Nucleus accumbens (tissue), 56 donors: ENCODE results near the gene FN1.
A peak's percentile ranks its signal among the peaks of the same experiment; 100 is the strongest.
"Not testable (repeated sequence)": the region's sequence is repeated elsewhere in the genome, so short reads cannot be mapped to it uniquely, and the experiment has no call there.

Experiments
- DNase-seq, 56 donors: peaks; one replicate each; lab custom pipeline; 2025; lab: John Stamatoyannopoulos, UW

The FN1 gene

DNA sequence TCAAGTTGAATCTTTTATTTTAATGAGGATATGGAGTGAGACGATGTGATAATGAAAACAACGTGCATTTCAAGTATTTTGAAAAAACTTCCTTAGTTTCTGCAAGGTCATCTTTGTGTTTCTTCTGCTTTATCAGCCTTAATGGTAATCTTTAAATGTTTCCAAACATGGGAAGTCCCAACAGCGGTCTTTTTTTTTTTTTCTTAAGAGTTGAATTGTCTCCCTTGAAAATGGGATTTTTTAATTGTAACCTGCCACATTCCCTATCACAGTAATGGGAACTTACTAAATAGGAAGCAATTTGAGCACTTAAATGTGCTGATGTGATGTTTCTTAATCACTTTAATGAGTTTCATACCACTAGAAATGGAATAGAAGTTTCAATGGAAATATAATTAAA, 78.2 kb downstream of the FN1 start:
- no peak for DNase-seq

DNA sequence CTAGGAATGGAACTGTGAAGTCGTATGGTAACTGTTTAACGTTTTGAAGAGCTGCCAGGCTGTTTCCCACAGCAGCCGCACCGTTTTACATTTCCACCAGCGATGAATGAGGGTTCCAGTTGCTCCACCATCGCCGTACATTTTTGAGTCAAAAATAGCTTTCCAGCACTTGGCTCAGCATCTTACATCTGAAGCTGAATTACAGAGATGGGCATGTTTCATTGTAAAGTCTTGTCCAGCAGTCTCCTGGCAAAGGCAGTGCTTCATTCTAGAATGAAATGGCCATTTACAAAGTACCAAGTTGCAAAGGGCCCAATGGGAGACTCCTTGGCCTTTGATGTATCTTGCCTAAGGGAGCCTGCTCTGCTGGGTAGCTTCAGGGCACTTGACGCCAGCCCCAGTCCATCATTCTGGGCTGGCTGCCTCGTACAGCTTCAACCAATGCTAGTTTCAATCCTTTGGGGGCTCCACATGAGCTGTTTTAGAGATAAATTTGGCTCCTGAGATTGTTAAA, 78.9 kb downstream of the FN1 start:
- no peak for DNase-seq

DNA sequence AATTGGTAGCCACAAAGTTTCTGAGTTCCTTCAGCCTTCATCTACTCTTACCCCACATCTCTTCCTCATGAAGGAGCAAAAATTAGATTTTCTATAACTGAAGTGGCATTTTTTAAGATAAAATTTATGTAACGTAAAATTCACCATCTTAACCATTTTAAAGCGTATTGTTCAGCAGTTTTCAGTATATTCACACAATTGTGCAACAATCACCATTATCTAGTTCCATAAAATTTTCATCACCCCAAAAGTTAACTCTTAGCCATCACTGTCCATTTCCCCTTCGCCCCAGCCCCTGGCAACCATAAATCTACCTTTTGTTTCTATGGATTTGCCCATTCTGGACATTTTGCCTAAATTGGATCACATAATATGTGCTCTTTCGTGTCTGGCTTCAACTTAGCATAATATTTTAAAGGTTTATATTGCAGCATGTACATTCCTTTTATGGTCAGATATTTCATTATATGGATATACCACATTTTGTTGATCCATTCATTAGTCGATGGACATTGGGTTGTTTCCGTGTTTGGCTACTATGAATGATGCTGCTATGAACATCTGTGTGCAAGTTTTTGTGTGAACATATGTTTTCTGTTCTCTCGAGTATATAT, 79.4 kb downstream of the FN1 start:
- DNase-seq, result no peak

GRCh38 chr2:215355801-215356200, 80.1 kb downstream of the FN1 start:
- DNase-seq, result no peak

DNA sequence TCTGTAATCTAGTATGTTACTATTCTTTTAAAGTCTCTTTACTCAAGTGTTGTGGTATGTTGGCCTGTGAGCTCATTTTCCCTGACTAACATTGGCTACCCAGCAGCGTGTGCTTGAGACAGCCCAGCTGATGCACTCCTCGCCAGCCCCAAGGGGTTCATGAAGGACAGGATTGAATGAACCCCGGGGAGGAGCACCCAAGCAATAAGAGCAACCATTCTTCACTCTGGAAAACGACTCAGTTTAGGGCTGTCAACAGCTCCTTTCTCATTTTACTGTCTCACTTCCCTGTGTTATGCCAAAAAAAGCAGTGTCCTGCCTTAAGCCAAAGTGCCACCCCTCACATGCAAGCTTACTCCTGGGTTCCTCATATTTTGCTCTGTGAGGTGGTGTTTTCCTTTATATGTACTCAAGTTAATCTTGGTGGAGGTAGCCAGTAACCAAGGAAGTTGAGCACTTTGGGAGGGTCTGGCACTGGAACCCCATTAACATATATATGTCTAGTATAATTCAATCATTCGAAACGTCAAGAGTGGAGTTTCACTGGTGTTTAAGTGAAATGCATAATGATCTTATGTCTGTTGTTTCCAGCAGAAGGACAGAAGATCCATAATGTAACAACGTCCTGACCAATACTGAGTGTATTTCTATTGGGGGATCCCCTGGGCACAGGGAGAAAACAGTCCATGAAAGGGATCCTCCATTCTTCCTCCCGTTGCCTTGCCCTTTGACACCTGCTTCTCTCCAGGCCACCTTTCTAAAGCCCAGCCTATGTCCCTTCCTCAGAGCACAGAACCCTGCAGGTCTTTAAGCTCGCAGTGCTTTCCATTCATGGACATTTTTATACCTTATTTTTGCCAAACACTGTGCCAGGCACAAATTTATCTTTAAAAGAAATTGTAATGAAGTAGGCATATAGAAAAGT, 80.8 kb downstream of the FN1 start:
- no peak for DNase-seq

DNA sequence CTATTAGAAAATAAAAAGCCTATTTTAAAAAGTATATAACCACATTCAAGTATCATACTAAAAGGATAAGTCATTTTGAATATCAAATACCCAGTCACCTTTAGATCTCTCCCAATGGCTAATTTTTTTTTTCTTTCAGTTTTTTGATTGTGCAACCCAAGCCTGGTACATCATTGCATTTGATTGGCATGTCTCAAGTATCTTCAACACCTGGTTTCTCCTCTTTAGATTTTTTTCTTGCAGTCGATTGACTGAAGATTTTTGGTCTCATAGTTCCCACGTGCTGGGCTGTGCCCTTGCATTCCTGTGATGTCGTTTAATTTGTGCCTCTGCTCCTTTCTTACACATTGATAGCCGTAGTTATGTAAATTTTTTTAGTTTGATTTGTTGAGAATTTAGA, 83.3 kb downstream of the FN1 start:
- DNase-seq, result no peak

- no peak for DNase-seq
Observed at GRCh38 chr2:215347878-215348277, 88.0 kb downstream of the FN1 start.

- DNase-seq, result no peak
Observed at GRCh38 chr2:215338883-215339679, 96.8 kb downstream of the FN1 start.

- DNase-seq, result no peak
Observed at GRCh38 chr2:215332872-215333595, 102.8 kb downstream of the FN1 start.

DNA sequence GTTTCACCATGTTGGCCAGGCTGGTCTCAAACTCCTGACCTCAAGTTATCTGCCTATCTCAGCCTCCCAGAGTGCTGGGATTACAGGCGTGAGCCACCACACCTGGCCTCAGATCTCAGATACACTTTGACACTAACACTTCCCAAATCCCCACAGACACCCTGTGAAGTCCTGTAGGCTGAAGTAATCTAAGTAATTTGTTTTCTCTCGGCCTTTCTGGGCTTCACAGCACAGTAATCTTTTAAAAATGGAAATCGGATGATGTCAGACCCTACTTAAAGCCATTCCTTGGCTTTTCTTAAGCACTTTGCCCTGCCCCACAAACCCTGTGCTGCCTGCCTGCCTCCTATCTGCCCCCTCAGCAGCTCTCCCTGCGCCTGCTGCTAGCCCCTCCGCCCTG, 107.8 kb downstream of the FN1 start:
- DNase-seq, result no peak

DNA sequence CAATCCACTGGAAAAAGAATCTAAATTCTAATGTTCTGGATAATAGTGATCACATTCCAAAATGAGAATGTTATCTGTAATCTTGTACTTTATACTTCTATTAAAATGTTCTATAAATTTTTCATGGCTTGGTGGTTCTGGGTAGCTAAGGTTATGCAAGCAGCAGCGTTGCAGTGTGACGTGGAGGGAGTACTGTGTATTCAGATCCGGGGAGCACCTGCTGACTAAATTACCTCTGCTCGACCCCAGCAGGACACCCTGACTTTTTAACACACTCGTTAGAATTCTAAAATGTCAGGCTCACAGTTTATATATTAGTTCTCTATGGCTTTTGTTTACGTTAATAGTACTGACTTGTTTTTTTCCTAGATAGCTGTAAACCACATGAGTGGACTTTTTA, 111.1 kb downstream of the FN1 start:
- no peak for DNase-seq

- DNase-seq, result no peak
Observed at GRCh38 chr2:215320679-215321078, 115.2 kb downstream of the FN1 start.

DNA sequence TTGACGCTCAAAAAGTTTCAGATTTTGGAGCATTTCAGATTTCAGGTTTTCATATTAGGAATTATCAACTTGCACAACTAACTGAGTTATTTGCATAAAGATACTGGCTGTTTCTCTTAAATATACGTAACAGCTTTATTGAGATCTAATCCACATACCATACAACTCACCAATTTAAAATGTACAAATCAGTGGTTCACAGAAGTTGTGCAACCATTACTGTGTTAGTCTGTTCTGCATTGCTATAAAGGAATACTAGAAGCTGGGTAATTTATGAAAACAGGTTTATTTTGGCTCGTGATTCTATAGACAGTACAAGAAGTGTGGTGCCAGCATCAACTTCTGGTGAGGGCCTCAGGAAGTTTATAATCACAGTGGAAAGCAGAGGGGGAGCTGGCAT, 115.8 kb downstream of the FN1 start:
- DNase-seq, result no peak

- DNase-seq, result no peak
Observed at GRCh38 chr2:215319500-215319899, 116.4 kb downstream of the FN1 start.

- DNase-seq, result no peak
Observed at GRCh38 chr2:215316336-215316735, 119.5 kb downstream of the FN1 start.

DNA sequence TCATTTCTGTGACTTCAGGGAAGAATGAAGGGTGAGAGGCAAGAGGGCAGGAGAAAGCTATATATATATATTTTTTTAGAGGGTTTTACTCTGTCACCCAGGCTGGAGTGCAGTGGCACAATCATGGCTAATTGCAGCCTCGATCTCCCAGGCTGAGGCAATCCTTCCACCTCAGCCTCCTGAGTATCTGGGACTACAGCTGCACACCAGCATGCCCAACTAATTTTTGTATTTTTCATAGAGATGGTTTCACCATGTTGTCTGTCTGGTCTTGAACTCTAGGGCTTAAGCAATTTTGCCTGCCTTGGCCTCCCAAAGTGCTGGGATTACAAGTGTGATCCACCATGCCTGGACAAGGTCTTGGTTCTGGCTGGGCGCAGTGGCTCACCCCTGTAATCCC, 120.6 kb downstream of the FN1 start:
- no peak for DNase-seq

- no peak for DNase-seq
Observed at GRCh38 chr2:215314896-215315295, 121.0 kb downstream of the FN1 start.

DNA sequence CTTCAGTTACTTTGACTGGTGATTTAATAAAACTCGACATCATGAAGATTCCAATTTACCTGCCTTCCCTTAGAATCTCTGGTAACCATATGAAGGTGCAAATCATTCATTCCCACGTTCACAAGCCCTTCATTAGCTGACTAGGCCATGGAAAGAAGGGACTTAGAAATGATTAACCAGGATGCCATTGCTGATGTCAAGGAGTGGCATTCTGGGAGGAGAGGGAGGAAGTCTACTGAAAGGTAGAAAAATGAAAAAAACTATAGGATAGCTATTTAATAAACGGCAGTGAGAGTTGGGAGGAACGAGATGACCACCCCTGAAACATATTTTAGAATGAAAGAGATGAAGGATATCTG, 122.6 kb downstream of the FN1 start:
- DNase-seq, result no peak

DNA sequence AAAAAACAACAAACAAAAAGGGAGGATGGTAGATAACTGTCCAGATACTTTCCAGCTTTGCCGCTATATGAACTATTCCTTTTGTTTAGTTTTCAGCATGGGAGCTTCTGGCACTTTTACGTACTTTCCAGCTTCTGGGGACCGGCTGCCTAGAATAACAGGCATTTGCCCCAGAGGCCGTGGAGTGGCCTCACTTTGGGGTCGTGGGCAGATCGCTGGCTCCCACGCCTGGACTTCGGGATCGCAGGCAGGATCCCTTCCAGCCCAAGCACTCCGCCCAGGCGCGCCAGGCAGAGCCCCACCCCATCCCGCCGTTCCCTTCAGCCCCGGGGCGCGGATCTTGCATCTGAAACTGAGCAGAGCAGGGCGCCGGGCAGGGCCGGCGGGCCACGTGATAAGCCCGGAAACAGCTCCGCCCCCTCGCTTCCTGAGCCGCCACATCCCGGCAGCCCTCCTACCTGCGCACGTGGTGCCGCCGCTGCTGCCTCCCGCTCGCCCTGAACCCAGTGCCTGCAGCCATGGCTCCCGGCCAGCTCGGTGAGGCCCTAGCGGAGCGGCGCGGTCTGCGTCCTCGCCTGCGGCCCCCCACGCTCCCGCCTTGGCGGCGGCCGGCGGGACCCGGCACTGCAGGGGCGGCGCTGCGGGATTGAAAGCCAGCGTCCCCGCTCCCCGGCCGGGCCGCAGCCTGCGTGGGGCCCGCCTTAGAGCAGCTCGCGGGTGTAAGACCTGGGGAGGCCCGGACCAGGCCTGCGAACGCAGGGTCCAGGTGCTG, 124.1 kb downstream of the FN1 start, which contains the start of gene ATIC:
Gene ATIC (plus strand): TSS at position 435 of the 772 bp plus-strand sequence. CDS start 84 bp downstream, at position 519.
- DNase-seq, result peak in 55 of 56 donors; percentile 52 to 95 (median 87)

DNA sequence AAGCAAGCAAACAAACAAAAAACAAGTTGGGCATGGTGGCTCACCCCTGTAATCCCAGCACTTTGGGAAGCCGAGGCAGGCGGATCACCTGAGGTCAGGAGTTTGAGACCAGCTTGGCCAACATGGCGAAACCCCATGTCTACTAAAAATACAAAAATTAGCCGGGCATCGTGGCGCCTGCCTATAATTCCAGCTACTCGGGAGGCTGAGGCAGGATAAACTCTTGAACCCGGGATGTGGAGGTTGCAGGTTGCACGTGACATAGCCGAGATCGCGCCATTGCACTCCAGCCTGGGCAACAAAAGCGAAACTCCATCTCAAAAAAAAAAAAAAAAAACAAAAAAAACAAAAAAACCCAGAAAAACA, 124.6 kb downstream of the FN1 start:
- DNase-seq, result not testable (repeated sequence)
